Measurements from ENCODE around the gene SEZ6L.

DNA sequence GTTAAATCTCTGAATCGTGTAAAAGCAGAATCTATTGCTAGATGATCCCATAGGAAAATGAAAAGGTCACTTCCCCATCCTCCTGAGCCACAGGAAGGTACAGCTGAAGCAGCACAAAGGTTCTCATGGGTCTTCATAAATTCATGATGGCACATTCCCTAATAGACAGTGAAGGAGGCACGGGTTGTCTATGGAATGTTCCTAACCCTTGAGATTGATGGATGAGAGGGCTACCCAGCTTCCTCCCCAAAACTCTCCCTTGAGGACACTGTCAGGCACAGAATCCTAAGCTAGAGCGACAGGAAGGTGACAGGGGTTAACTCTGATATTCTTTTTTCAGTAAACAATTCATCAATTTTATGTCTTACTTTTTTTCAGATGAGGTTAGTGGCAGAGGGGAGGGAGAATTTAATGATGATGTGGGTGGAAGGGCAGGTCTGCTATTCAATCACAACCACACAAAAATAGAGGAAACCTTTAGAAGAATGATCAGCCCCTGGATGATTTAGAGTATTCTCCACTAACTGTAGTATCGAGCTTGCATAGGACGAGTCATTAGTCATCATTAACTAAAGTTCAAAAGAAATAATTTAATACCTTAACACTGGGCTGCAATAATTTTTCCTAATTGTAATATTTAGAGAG lies 33.1 kb downstream of the SEZ6L start:
- TF ChIP-seq POLR2AphosphoS5 (IDR thresholded peaks at IDR 0.05), result no peak
- TF ChIP-seq, protein P1, sequence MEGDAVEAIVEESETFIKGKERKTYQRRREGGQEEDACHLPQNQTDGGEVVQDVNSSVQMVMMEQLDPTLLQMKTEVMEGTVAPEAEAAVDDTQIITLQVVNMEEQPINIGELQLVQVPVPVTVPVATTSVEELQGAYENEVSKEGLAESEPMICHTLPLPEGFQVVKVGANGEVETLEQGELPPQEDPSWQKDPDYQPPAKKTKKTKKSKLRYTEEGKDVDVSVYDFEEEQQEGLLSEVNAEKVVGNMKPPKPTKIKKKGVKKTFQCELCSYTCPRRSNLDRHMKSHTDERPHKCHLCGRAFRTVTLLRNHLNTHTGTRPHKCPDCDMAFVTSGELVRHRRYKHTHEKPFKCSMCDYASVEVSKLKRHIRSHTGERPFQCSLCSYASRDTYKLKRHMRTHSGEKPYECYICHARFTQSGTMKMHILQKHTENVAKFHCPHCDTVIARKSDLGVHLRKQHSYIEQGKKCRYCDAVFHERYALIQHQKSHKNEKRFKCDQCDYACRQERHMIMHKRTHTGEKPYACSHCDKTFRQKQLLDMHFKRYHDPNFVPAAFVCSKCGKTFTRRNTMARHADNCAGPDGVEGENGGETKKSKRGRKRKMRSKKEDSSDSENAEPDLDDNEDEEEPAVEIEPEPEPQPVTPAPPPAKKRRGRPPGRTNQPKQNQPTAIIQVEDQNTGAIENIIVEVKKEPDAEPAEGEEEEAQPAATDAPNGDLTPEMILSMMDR (IDR thresholded peaks at IDR 0.05 in 8 of 11, conservative IDR thresholded peaks at IDR 0.05 in 3 of 11), result no peak

Measured in spleen (tissue), 7 donors.